GM19099 (cell line): ENCODE measurements around the gene TOM1.

Source experiments
- POLR2A ChIP-seq: IDR thresholded peaks from 3 replicates; pipeline ENCODE4 v1.6.1; 2011; ENCODE audit warnings: low read depth; ENCODE audit not compliant: insufficient read length; ENCODE audit errors: extremely low read depth

TOM1 gene

GRCh38 chr22:35296051-35296450 is 3.6 kb upstream of the TOM1 start:
- TF ChIP-seq POLR2A: no peak

- no peak for TF ChIP-seq POLR2A
Measured at GRCh38 chr22:35299217-35299672, 449 bp upstream of the TOM1 start.

GRCh38 chr22:35301372-35301874 is 1.7 kb downstream of the TOM1 start:
- no peak for TF ChIP-seq POLR2A

- TF ChIP-seq POLR2A: no peak
Measured at GRCh38 chr22:35303029-35303624, 3.4 kb downstream of the TOM1 start.

GRCh38 chr22:35305525-35306070 is 5.9 kb downstream of the TOM1 start:
- TF ChIP-seq POLR2A: no peak

- no peak for TF ChIP-seq POLR2A
Measured at GRCh38 chr22:35306350-35306967, 6.8 kb downstream of the TOM1 start.

GRCh38 chr22:35307372-35307771 is 7.7 kb downstream of the TOM1 start:
- no peak for TF ChIP-seq POLR2A

- no peak for TF ChIP-seq POLR2A
Measured at GRCh38 chr22:35307892-35308291, 8.2 kb downstream of the TOM1 start.

- TF ChIP-seq POLR2A: no peak
Measured at GRCh38 chr22:35308480-35309021, 8.9 kb downstream of the TOM1 start.

- no peak for TF ChIP-seq POLR2A
Measured at GRCh38 chr22:35310556-35311550, 11.2 kb downstream of the TOM1 start.

GRCh38 chr22:35311551-35311999 is 11.9 kb downstream of the TOM1 start:
- no peak for TF ChIP-seq POLR2A

GRCh38 chr22:35312198-35313059 is 12.7 kb downstream of the TOM1 start:
- no peak for TF ChIP-seq POLR2A

- TF ChIP-seq POLR2A: no peak
Measured at GRCh38 chr22:35313311-35314121, 13.8 kb downstream of the TOM1 start.

- TF ChIP-seq POLR2A: no peak
Measured at GRCh38 chr22:35314161-35314942, 14.7 kb downstream of the TOM1 start.
